Epidermal melanocyte (primary cell): Measurements from ENCODE around the gene BAG3.
"Not testable (repeated sequence)": the region's sequence is repeated elsewhere in the genome, so short reads cannot be mapped to it uniquely, and the experiment has no call there.

Source experiments
- DNase-seq: peaks from one replicate; pipeline ENCODE4 v3.0.0; 2011; ENCODE audit warnings: low spot score; ENCODE audit not compliant: insufficient read length

BAG3 gene

DNA sequence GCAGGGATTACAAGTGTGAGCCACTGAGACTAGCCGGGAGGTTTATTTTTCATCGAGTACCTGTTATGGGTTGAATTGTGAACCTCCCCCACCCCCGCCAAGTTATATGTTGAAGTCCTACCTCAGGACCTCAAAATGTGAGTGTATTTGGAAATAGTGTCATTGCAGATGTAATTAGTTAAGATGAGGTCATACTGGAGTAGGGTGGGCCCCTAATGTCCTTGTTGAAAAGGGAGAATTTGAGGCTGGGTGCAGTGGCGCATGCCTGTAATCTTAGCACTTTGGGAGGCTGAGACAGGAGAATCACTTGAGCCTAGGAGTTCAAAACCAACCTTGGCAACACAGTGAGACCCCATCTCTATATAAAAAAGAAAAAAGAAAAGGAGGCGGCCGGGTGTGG, 10.8 kb upstream of the BAG3 start:
- DNase-seq, result no peak

DNA sequence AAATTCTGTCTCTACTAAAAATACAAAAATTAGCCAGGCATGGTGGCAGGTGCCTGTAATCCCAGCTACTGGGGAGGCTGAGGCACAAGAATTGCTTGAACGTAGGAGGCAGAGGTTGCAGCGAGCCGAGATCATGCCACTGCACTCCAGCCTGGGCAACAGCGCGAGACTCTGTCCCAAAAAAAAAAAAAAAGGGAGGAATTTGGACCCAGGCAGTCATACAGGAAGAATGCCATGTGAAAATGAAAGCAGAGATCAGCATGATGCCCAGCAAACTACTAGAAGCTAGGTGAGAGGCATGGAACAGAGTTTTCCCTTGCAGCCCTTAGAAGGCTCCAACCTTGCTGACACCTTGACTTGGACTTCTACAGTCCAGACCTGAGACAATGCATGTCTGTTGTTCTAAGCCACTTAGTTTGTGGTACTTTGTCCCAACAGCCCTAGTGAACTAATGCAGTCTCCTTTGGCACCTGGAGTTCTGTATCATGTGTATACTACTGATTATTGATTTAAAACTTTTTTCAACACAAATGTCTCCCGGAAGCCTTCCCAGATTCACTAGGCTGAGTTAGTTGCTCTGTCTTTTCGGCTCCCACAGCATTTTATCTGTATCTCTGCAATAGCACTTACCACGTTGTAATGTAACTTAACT, 10.2 kb upstream of the BAG3 start:
- no peak for DNase-seq

DNA sequence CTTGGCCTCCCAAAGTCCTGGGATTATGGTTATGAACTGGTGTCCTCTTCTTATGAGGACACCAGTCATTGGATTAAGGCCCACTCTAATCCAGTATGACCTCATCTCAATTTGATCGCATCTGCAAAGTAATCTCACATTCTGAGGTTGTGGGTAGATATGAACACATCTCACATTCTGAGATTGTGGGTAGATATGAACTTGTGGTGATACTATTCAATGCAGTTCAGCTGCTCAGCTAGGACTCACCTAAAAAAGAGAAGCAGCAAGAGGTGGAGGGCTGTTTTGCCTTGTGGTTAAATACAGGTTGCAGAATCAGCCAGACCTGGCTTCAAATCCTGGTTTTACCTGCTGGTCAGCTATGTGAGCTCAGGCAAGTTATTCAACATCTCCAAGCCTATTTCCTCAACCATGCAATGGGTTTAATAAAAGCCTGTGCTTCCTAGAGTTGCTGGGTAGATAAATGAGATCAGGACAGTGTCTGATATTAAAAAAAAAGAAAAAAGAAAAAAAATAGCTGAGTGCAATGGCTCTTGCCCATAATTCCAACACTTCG, 8.5 kb upstream of the BAG3 start:
- no peak for DNase-seq

DNA sequence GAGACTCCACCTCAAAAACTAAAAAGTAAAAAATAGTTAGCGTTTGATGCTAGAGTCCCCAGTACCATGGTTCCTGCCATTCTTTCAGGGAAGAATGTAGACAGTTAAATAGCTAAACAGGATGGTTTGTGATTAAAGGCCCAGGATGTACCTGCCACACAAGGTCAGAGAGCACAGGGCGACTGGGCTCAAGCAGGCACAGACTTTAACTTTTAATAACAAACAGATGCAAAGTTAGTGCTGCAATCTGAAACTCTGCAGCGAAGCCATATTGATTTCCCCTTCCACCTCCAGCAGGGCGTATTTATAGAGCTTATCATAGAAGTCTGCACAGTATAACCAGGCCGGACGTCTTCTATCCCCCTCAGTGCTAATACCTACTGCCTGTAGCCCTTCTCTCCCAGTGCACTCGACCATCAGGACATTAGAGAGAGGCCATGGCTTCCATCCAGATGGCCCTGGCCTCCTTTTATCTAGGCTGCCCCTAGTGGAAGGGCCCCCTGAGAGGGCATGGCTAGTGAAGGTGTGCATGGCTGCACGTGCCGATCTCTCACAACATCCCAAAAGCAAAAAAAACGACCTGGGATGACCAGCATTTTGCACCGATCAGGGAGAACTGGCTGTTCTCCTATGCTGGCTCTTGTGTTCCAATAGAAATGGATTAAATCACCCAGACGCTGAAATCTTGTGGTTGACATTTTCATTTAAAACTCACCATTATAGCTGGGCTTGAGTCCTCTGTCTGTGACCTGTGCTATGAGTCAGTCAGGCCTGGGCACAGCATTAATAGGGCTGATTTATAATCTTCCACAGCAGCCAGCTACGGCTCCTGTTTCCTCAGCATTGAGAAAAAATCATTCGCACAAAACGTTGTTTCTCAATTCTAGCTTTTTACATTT, 7.6 kb upstream of the BAG3 start:
- DNase-seq, result no peak

DNA sequence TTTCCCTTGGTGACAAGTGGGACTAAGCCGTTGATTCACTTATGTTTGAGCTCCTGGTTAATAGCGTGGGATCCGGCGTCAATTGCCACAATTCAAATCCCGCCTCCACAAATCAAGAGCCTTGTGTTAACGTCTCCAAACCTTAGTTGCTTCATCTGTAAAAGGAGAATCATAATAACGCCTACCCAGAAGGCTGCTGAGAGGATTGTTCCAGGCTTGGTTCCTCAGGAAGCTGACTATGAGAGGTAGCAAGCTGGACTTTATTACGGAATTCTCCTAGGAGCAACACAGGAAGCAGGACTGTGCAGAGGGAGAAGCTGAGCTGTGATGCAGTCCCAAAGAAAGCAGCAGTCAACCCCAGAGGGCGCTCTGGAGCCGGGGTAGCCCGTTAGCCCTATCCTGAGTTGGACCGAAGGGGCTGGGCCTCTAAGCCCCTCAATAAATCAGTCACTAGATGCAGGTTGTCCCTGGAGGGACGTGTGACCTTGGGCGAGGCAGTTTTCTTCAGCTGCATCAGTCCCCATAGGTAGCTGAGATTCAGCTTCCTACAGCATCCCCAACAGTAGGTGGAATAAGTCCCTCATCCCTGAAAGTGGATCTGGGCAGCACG, 6.9 kb upstream of the BAG3 start:
- no peak for DNase-seq

DNA sequence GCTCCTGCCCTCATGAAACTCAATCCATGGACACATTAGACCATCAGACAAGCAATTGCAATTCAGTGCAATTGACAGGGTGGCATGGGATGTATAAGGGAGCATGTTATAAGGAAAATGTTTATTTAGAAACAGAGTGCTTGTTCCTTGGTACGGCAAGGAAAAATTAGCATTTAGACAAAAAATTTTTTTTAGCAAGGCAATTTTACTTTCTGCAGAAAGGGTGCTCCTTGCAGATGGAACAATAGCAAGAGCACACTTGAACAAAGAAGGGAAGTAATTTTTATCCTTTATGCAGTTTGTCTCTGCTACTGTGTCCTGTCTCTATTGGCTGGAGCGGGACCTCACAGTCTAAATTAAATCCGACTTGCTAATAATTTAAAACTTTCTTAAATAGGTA, 6.2 kb upstream of the BAG3 start:
- no peak for DNase-seq

DNA sequence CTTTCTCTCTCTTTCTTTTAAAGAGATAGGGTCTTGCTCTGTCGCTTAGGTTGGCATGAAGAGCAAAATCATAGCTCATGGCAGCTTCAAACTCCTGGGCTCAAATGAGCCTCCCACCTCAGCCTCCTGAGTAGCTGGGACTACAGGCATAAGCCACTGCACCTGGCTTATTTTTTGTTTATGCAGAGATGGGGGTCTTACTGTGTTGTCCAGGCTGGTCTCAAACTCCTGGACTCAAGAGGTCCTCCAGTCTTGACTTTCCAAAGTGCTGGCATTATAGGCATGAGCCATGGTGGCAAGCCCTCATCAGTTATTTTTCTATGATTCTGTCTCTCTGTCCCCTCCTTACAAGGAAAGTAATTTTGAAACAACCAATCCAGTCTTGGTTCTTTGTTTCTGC, 1.1 kb upstream of the BAG3 start:
- DNase-seq, result no peak

DNA sequence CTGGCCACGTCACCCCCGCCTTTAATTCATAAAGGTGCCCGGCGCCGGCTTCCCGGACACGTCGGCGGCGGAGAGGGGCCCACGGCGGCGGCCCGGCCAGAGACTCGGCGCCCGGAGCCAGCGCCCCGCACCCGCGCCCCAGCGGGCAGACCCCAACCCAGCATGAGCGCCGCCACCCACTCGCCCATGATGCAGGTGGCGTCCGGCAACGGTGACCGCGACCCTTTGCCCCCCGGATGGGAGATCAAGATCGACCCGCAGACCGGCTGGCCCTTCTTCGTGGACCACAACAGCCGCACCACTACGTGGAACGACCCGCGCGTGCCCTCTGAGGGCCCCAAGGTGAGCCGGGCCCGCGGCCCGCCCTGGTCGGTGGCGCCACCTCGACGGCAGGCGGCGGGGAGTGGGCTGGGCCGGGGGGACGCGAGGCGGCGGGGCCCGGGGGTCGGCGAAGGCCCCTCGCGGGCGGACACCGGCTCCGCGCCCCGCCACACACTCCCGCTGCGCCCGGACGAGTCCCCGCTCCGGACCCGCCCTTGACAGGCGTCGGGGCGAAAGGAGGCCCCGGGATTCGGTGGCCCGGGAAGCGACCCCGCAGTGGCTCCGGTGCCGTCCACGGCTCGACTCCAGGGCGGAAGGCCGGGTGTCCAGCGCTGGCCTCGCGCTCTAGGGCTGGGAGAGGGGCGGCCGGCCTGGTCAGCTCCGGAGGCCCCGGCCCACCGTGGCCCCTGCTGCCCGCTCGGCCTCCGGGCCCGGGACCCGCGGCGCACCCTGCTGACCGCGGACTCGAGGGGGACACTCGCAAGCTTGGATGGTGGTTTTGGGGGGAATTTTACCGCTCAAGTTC, 557 bp downstream of the BAG3 start:
- no peak for DNase-seq

DNA sequence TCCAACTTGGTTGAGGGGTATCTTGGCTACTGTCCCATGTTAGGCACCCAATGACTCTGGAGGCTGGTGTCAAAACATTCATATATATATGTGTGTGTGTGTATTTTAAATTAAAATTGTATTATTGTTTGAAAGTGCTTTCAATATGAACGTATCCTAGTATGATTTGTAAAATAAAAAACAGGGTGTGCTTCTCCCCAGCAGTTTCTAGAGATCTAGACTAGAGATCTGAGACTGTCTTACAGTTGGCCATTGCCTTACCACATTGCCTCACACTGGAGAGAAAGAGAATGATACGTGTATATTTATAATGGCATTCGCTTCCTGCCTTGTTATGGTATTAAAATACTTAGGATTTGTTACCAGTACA, 1.2 kb downstream of the BAG3 start:
- DNase-seq, result no peak

DNA sequence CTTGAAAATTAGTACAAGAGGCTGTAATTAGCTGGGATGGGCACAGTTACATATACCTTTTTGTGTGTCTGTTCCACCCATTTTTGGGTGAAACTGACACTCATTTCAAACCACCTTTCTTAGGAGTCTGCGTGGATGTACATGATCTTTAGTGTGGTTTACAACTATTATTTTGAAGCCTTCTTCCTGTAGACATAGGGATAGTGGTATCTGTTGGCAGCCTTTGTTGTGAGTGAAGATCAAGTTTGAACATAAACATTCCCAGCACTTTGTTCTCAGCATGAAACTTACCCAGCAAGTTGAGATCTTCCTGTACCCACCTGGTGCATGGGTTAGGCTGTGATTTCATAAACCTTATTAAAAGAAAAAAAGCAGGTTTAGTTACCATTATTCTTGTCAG, 2.0 kb downstream of the BAG3 start:
- no peak for DNase-seq

DNA sequence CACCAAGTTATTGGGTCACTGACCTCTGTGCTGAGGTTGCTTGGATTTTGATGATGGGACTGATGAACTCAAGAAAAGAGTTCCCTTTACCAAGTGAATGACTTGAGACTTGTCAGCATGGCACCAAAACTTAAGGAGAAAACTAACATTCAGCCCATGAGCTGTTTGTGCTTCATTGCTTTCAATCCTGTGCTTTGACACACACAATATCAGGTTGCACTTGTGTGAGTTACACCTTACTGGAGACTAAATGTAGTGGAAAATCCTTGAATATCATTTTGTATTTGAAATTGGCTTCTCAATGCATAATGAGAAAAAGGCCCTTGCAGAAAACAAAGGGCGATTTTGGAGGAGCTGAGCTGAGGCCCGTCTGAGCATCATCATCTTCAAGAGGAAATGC, 2.7 kb downstream of the BAG3 start:
- no peak for DNase-seq

DNA sequence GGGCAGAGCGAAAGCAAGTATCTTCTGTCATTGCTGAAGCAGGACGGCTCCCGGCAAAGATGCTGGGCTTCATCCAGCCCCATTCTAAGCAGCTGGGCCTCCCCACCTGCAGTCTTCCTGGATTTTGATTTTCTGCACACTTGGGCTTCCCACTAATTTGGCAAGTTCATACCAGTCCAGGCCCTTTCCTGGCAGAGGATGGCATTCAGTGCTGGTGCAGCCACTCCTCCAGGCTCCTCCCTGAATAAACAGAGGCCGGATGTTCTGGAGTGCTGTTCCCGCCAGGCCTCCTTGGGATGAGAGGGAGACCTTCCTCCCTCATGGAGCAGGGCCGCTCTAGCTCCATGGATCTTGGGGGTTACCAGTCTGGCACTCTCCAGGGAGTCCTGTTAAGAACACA, 3.4 kb downstream of the BAG3 start:
- DNase-seq, result no peak

DNA sequence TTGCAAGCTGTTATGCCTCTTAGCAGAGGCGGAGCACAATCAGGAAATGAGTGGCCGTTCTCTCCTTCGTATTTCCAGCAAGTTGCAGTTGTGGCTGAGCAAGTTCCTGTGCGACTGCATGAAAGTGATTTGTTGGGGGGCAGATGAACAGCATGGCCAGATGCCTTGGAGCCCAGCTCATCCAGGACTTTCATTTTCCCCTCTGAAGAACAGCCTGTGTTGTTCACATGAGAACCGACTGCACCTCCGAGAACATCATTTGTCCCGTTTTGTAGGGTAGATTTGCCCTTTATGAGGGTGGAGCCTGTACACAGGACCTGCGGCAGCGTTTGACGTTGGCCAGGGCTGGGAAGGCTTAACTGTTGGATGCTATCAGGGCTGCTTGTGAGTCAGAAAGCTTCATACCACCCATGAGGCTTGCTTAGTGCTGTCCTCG, 4.4 kb downstream of the BAG3 start:
- no peak for DNase-seq

DNA sequence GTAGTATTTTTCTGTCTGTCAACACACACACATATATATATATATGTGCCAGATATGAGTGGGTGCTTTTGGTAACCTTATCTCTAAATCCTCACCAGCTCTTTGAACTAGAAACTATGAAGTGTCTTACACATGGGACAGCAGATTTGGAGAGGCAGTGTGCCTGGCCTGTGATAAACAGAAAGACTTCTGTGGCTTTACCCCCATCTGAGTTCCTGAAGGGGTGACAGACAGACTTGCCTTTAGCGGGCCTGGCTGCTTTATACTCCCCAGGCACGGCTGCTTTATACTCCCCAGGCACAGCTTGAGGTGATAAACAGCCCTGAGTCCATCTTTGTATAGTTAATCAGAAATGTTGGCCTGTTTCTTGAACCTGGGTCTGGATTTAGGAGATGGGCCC, 5.6 kb downstream of the BAG3 start:
- DNase-seq, result no peak

DNA sequence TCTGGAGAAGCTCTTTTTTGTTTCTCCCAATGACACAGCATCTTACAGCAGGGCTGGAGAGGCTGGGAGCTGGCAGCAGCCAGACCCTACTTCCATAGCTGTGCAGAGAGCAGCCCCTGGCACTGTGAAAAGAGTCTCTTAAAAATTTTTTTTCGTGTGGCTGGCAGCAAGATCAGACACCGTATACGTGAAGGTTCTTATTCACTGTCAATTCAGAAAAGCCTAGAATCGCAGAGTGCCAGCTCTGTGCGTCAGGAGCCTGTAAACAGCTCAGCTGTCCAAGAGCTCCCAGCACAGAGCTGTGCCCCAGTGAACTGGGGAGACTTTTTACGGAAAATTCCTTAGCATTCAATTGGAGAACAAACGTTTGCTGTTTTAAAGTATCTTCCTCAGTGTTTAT, 6.5 kb downstream of the BAG3 start:
- no peak for DNase-seq

DNA sequence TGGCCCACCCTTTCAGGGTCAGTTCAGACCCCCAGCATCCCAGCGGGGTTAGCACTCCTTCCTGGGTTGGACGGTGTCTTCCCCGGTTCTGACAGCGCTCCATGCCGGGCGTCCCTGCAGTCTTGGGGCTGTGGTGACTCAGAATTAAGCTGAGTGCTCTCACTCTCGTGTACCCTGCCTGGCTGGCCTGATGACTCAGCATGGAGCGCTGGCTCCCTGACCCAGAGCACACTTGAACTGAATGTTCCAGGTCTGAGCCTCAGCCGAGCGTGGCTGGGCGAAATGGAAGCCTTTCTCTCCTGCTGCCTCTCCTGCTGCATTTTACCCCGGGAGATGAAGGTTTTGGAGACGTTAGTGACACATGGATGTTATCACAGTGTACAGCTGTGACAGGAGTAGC, 7.1 kb downstream of the BAG3 start:
- DNase-seq, result no peak

DNA sequence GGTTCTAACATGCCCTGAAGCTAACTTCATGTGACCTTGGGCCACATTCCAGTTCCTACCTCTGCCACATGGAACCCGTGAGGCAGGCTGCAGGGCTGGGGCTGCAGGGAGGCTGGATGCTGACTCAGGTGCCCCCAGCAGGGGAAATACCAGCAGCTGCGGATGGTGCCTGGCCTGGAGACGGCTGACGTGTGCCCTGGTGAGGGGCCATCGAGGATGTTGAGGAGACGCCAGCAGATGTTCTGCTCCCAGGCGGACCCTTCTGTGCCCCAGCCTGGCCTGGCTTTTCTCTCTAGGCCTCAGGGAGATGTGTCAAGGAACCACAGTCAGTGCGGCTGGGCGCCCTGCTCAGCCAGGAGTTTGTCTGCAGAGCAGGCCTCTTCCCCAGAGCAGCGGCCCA, 8.8 kb downstream of the BAG3 start:
- no peak for DNase-seq

DNA sequence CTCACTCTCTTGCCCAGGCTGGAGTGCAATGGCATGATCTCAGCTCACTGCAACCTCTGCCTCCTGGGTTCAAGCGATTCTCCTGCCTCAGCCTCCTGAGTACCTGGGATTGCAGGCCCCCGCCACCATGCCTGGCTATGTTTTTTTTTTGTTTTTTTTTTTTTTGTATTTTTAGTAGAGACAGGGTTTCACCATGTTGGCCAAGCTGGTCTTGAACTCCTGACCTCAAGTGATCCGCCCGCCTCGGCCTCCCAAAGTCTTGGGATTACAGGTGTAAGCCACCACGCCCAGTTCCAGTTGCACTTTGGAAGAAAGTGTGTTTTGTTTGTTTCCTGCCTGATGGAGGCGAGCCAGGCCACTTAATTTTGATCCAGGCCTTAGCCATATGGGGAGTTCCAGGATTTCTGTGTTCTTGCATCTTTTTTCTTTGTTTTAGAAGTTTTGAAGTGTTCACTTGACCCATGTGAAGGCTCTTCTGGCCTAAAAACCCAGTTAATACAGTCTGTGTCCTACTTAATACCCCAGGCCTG, 11.0 kb downstream of the BAG3 start:
- not testable (repeated sequence) for DNase-seq

DNA sequence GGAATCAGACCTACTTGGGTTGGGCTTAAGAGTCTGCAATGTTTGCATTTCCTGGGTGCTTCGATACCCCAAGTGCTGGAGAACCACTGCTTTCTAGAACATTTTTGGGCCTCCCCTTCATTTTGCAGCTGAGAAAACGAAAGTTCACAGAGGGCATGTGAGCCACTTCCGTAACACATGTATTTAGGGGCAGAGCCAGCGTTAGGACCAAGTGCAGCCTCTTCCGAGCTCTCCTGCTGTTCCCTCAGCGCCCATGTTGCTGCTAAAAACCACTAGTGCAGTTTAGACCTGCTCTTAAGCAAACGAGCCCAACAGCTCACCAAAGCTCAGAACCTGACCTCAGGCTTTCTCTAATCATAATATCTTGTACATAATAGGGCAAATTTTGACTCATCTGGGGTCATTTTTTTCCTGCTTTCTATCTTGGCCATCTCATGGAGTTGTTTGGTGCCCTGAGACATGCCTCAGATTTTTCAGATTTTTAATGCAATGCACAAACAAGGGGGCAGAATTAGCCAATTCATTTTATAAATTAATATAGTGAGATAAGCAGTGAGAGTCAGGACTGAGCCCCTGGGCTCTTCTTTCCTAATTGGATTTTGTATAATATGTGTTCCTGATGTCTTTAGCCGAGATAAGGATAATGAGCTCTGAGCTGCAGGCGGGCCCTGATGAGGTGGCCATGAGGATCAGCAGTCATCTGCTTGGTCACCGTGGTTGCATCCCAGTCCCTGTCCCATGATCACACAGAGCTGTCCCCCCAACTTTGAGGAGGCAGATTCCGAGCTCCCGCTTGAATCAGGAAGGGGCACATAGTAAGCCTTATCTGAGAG, 12.9 kb downstream of the BAG3 start:
- DNase-seq, result no peak
